Myocyte (in vitro differentiated cells): ENCODE data around the gene LRRC41. TPM values are rescaled to one million over a fixed set of nuclear protein-coding genes. Genes with fewer than 3 reads are reported as not detected.
A peak's percentile ranks its signal among the peaks of the same experiment; 100 is the strongest.
"Not testable (repeated sequence)": the region's sequence is repeated elsewhere in the genome, so short reads cannot be mapped to it uniquely, and the experiment has no call there.

Experiments
- DNase-seq: peaks from one replicate; pipeline ENCODE4 v3.0.0-alpha.2; 2012; ENCODE audit warnings: low read depth
- total RNA-seq: library from RNA; depleted of rRNA; stranded (reverse); fragments of >200 nt; gene quantifications from 2 replicates; pipeline ENCODE4 v1.2.3, GENCODE V29; 2014

Gene LRRC41
- total RNA-seq, 1 donor from 2014 or later, result 97.9 TPM

DNA sequence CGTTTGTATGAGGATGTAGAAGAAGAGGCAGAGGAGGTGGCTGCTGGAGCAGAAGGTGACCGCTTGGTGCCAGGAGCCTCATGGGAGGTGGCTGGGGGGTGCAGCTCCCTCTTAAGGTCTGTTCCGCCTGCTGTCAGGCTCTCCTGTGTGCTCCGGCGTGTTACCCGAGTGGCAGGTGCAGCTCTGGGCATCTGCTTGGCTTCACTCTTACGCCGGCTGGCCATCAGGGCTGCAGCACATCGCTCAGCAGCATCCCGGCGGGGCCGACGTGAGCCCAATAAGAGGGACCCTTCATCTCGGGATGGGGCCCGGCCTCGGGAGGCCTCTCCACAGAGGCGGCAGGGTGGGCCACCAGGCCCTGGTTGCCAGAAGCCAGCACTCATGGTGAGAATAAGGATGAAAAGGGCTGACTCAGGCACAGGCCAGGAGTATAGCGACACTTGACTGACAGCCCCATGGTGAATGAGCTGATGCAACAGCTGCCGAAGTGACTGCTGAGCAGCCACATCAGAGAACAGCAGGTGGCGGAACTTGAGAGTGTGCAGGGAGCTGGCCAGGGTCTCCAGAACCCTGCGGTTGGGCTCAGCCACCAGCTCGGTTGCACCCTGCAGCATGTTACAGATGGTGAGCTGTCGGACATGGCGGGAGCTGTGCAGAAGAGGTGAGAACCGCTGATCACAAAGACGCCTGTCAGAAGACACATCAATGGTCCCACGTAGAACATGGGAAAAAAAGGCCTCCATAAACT, 17.5 kb downstream of the LRRC41 start:
- DNase-seq, result peak; percentile 98

DNA sequence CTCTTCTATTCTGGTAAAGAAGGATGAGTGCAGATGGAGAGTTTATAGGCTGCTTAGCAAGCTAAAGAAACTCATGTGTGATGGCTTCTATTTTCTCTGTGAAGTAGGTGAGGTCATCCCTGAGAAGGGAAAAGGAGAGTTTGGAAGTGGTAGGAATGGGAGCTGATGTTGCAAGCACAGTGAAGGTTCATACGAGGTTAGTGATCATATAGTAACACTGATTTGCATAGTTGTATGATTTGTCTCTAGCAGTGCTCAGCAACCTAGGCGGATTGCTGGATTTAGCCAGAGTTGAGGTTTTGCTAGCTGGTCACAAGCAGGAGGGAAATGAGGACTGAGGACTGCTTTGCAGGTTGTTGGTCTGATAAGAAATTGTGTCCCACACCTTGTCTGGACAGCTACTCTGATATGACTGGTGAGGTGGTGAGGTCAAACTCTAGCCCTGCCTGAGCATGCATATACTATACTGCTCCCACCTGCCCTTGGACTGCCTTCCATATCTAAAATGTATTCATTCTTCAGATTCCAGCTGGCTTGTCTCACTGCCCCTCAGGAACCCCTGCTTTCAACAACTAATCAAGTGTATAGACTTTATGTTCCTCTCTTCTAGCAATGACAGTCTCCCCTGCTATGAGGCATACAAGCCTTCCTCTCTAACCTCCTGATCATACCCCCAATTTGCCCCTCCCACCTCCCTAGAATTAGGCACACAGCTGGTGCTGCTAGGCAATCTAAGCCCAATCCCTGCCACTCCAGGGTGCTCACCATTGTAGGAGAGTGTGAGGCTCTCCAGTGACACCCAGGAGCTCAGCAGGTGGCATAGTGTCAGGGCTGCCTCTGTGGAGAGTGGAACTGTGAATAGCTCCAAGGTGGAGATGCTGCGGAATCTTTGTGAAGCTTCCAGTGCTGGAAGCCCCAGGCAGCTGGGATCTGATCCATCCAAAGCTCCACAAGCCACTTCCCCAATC, 18.5 kb downstream of the LRRC41 start:
- peak; percentile 41 for DNase-seq

DNA sequence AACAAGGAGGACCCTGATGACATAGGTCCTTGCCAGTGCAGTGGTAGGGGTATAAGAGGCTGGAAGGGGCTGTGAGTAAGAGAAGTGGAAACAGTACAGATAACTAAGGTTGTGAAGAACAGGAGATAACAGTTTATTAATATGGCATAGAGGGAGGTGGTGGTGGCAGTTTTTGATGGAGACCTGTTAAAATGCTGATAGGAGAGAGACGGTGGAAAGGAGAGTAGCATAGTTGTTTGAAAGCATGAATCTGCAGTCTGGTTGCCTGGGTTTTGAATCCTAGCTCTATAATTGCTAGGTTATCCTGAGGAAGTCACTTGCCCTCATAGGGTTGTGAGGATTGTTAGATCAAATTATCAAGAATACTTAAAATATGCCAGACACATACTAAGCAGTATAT, 19.4 kb downstream of the LRRC41 start:
- no peak for DNase-seq

DNA sequence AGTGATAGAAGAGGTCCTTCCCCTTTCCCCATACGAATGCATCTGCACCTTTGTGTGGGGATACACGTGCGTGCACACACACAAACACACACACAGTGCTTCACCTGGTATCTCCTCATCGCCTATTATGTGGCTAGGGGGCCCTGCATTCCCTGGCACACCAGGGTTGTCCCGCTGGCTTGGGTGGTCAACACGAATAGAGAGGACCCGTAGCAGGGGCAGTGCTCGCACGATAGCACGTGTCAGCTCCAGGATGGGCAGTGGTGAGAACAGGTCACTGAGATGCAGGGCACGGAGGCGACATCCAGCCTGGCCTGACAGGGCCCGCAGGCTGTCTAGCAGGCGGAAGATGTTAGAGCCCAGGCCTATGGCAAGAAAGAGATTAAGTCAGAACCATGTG, 22.4 kb downstream of the LRRC41 start:
- DNase-seq, result no peak

DNA sequence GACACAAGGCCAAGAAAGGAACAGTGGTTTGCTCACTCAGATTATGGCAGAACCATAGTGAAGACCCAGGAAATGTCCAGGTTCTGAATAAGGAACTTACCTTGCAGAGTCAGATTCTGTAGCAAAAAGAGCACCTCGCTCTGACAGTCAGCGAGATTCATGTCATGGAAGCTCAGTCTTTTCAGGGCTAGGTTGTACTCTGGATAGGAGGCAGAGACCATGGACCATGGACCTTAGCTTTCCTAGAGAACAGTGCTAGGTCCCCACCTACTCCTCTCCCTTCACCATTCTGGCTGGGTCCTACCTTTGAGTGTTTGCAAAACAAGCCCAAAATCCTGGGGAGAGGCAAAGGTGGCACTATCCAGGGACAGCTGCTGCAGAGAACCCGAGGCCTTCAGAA, 23.3 kb downstream of the LRRC41 start:
- no peak for DNase-seq

DNA sequence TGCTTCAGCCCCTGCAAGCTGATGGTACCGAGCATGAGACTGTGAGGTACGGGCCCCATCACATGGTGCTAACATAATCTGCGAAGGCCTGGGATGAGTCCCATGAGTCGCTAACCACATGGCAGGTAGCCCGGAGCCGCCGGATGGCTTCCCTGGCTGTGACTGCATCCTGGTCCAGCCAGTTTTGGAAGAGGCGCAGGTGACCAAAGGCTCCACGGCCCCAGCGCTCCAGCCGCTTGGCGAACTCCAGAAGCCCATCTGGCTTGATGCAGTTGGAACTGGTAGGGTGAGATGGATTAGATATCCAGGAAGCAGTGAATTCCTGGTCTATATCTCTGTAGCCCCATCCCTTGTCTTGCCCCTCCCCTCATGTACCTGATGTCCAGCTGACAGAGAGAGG, 24.6 kb downstream of the LRRC41 start:
- no peak for DNase-seq

DNA sequence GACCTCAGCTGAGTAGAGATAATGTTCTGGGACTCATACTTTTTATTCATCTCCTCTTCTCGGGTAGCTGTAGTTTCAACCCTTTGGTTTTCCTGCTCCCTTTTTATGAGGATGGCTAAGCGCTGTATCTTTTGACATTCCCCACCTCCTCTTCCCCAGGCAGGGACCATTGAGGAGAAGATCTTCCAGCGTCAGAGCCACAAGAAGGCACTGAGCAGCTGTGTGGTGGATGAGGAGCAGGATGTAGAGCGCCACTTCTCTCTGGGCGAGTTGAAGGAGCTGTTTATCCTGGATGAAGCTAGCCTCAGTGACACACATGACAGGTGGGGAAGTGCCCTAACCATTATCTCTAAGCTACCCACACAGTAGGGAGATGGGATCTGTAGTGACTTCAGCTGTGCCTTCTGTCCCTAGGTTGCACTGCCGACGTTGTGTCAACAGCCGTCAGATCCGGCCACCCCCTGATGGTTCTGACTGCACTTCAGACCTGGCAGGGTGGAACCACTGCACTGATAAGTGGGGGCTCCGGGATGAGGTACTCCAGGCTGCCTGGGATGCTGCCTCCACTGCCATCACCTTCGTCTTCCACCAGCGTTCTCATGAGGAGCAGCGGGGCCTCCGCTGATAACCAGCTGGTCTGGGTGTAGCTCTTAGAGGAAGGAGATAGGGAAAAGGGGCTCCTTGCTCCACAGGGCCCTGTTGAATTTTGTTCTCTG, 25.6 kb downstream of the LRRC41 start:
- peak; percentile 22 for DNase-seq

DNA sequence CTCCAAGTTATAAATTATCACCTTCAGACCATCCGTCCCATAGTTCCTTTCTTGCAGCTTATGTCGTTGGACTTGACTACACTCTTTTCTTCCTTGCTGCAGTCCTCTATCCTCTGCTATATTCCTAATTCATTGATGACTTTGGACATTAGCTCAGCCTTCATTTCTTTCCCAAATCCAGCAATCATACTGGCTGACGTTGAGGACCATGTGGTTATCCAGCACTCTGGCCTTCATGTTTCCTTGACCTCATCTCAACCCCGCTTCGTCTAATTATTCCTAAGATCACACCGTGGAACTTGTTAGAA, 28.4 kb downstream of the LRRC41 start:
- no peak for DNase-seq

DNA sequence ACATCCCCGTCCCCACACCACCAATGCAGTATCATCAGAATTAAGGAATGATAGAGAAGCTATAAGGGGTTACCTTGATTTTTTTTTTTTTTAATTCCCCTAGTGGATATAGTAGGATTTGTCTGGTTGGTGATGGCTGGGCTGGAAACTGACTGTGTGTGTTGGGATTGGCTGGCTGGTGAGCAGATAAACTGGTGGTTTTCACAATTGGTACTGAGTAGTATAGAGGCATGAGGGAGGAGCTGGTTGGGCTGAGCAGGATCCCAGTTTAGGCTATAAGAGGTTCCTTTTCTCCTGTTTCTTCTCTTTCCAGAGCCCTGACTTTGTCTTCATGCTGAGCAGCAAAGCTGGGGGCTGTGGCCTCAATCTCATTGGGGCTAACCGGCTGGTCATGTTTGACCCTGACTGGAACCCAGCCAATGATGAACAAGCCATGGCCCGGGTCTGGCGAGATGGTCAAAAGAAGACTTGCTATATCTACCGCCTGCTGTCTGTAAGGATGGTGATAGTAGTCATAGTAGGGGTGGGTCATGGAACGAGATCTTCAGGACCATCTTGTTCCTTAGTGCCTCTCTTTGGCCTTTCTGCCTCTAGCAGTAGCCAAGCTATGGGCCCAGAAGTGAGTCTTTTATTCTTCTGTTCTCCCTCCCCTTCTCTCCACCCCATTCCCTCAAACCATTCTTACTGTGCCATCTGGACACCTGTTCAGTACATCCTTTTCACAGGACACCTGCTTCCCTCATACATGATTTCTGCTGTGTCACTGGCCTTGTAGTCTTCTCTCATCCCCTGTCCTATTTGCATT, 29.0 kb downstream of the LRRC41 start:
- DNase-seq, result peak; percentile 46

DNA sequence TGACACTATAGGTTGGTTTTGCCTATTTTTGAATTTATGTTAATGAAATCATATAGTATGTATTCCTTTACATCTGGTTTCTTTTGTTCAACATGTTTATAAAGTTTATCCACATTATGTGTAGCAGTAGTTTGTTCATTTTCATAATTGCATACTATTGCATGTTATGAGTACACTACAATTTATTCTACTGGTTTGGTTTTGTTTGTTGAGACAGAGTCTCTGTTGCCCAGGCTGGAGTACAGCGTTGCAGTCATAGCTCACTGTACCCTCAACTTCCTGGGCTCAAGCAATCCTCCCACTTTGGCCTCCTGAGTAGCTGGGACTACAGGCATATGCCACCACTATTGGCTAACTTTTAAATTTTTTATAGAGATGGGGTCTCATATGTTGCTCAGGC, 34.8 kb downstream of the LRRC41 start:
- no peak for DNase-seq

DNA sequence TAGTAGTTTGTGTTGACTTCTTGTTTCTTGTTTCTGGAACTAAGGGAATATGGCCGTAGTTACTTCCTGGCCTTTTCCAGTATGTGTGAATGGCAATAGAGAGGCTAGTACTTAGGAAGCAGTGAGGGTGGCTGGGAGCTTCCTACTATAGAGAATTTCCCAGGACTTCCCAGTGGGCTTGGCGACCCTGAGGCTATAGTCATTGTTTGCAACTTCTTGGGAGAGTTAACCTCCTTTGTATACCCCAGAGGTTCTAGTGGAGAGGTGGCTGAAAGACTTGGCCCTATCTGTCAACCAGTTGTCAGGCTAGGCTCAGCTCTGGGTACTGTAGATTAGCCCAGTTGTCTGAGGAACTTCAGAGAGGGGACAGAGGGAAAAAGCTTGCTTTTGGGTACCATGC, 40.3 kb downstream of the LRRC41 start:
- DNase-seq, result no peak

DNA sequence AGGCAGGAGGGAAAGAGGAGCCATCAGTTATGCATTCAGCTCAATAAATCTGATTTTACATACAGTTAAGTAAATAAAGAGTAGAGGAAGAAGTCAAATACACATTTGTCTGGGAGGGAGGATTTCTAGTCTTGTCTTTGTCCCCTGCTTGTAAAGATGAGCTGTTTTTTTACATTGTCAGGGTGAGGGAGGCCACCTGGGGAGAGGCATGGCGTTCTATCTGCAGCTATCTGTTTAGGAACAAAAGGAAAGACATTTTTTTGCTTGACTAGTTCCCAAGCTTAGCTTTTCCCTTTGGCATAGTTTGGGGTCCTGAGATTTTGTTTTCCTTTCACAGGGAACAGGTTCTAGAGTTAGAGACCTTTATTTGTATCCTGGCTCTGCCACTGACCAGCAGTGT, 40.9 kb downstream of the LRRC41 start:
- no peak for DNase-seq

DNA sequence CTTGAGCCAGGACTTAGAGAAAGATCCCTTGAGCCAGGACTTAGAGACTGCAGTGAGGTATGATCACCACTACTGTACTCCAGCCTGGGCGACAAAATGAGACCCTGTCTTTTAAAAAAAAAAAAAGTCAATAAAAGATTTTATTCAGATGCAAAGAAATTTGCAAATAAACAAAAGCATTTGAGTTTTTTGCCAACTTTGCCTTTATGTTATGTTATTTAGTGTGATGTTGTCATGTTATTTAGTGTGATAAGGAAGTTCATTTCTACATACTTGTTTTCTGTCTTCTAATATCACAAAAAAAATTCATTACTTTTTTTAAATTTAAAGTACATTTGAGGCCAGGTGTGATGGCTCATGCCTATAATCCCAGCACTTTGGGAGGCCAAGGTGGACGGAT, 46.9 kb downstream of the LRRC41 start:
- no peak for DNase-seq

DNA sequence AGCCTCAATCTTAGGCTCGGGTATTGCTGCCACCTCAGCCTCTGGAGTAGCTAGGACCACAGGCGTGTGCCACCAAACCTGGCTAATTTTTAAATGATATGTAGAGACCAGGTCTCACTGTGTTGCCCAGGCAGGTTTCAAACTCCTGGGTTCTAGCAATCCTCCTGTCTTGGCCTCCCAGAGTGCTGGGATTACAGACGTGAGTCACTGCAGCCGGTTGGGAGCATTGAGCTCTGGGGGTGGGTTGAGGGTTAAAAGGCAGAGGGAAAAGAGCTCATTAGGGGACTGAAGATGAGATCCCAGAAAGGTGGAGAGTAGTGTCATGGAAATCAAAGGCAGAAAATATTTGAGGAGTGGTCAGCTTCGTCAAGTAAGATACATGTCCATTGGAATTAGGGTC, 48.7 kb downstream of the LRRC41 start:
- DNase-seq, result no peak

DNA sequence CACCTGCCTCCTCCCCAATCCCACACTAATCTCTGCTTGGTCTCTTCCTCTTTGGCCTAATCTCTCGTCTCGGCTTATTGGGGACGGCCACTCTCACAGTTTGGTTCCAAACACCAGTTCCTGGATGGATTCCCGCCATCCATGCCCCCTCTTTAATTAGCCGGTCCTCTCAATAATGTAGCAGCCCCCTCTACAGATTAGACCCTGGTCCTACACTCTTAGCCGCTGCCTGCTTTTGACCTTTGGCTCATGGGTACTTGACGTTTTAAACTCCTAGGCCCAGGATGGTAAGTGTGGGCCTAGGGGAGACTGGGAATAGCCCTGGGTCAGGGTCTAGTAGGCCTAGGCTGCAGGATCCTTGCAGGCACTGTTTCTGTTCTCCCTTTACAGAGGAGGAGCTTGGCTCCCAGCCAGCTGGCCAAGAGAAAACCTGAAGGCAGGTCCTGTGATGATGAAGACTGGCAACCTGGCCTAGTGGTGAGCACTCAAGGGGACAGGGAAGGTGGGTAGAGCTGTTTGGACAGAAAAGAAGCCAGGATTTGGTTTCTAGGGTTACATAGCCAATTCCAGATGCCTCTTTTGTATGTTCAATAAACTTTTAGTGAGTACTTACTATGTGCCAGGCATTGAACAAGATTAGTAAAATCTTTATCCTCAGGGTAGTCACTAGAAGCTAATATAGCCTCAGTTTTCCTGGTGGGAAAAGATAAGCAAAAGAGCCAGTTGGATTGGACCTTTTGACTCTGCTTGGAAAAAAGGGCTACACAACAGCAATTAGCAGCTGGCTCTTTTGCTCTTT, 55.1 kb downstream of the LRRC41 start:
- DNase-seq, result no peak

DNA sequence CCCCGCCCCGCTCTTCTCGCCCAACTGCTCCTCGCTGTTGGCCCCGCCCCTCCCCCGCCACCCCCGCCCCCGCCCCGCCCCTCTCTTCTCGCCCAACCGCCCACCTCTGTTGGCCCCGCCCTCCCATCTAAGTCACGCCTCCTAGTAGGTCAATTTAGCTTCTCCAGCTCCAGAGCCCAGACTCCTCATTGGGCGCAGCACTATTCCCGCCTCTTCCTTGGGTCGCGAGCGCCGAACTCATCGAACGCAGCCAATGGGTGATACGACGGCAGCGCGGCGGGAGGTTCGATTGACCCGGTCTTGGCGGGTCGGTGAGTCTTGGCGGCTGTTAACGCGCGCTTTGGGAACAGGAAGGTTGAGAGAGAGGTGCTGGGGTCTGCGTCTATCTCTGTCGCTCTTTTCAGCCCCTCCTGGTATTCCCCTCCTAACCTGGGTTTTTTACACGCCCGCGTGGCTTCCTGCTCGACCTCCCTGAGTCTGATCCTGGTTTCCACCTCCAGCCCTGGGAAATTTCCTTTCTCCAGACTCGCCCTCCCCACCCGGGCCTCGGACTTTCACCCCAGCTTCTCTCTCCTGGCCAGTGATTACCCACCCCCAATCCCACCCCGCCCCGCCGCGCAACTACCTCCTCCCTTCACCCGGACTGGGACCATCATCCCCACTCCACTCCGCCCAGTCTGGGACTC, 55.8 kb downstream of the LRRC41 start, which contains the start of gene RAD54L:
Gene RAD54L, plus strand, starts transcription at position 328 of the 686 bp plus-strand sequence. CDS start 643 bp downstream, outside the sequence.
- DNase-seq, result peak; percentile 99

DNA sequence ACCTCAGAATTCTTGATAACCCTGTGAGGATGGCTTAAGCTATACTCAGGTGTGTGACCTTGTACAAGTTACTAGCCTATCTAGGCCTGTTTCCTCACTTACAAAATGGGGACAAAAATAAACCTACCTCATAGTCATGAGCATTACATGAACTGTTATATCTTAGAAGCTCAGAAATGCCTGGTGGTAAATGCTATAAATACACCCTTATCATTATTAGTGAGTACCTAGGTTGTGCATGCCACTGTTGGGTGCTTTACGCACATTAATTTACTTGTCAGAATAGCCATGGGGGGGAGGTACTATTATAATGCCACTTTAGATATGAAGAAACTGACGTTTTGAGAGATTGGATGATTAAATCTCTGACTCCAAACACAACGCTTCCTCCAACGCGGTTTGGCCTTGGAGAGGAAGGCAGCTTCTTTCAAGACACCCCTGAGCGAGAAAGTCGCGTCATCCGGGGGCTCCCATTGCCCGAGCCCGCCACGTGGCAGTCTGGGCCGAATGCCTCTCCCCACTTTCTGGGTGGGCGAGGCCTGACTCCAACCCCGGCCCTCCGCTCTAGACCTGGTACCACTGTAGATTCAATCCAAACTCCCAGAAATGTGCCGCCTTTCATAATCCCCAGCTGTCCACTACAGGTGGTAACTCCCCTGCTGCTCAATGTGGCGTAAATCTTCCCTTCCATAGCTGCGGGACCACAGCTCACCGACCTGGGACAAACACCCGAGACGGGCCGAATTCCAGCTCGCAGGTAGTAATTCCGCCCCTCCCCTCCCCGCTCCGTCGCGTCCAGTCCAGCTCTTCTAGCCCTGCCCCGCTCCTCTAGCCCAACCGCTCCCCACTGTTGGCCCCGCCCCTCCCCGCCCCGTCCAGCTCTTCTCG, 56.6 kb downstream of the LRRC41 start:
- DNase-seq, result peak; percentile 54

DNA sequence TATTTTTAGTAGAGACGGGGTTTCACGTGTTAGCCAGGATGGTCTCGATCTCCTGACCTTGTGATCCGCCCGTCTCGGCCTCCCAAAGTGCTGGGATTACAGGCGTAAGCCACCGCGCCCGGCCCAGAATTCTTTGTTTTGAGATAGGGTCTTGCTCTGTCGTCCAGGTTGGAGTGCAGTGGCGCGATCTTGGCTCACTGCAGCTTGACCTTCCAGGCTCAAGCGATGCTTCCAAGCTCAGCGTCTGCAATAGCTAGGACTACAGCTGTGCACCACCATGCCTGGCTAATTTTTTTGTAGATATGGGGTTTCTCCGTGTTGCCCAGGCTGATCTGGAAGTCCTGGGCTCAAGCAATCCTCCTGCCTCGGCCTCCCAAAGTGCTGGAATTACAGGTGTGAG, 57.3 kb downstream of the LRRC41 start:
- not testable (repeated sequence) for DNase-seq
